Endothelial cell of umbilical vein (primary cell): ENCODE results near the gene TOB1. TPM values are rescaled to one million over a fixed set of nuclear protein-coding genes. Genes with fewer than 3 reads are reported as not detected.

Experiments
- BruUV-seq: library from RNA; stranded (reverse); fragments of 400-500 nt; replicated peaks from 2 replicates; lab custom pipeline; 2021; lab: Mats Ljungman, UMichigan
- CTCF ChIA-PET: fragments of 300-600, 350-600 bp; sonication (Branson Sonifier 250); formaldehyde crosslinking; loops from one replicate; lab custom pipeline; 2021; ENCODE audit warnings: antibody characterized with exemption, inconsistent platforms; lab: Charles Lee
- POLR2A ChIA-PET: fragments of 300-600, 350-600 bp; sonication (Branson Sonifier 250); formaldehyde crosslinking; loops from one replicate; lab custom pipeline; 2021; ENCODE audit warnings: antibody characterized with exemption, inconsistent platforms; lab: Charles Lee
- DNase-seq: peaks from one replicate; pipeline ENCODE4 v3.0.0-alpha.2; 2011; ENCODE audit warnings: low read depth, low spot score
- FAIRE-seq: peaks from 2 replicates; lab custom pipeline; 2011; peaks lifted over from hg19 to GRCh38; lab: Jason Lieb, UNC
- H2AFZ ChIP-seq: 2 replicates; pipeline ENCODE4 v1.6.0; 2012; ENCODE audit warnings: low read depth, low read length, control low read depth, inconsistent platforms
- H3K27ac ChIP-seq: 2 replicates; pipeline ENCODE4 v1.5.1; 2011; ENCODE audit warnings: low read depth, mild to moderate bottlenecking, control low read depth, low read length, moderate library complexity; ENCODE audit not compliant: insufficient read depth
- H3K27me3 ChIP-seq, 2 experiments: 2 replicates each; pipeline versions ENCODE4 v1.6.0 to v1.6.1; 2011; ENCODE audit warnings: low read length in 2 of 2, mixed read lengths in 1 of 2; ENCODE audit not compliant: control insufficient read depth in 2 of 2, insufficient read depth in 2 of 2
- H3K36me3 ChIP-seq, 2 experiments: 2 replicates in 1 of 2; 3 replicates in 1 of 2; pipeline ENCODE4 v1.5.1; 2011; ENCODE audit warnings: low read length in 2 of 2, mild to moderate bottlenecking in 1 of 2, moderate library complexity in 1 of 2; ENCODE audit not compliant: control insufficient read depth in 2 of 2, insufficient read depth in 2 of 2; ENCODE audit errors: extremely low read depth in 1 of 2
- H3K4me1 ChIP-seq: 3 replicates; pipeline ENCODE4 v1.5.1; 2011; ENCODE audit warnings: mild to moderate bottlenecking, low read length; ENCODE audit not compliant: control insufficient read depth, insufficient read depth; ENCODE audit errors: extremely low read depth
- H3K4me2 ChIP-seq: 2 replicates; pipeline ENCODE4 v1.6.1; 2011; ENCODE audit warnings: low read length, control low read depth, mixed read lengths; ENCODE audit not compliant: insufficient read depth
- H3K4me3 ChIP-seq, 3 experiments: fragments of 200-600 bp in 1 of 3; sonication (generic), shearing (Covaris generic) in 1 of 3; replicated peaks in 1 of 3; 2 replicates each; pipeline ENCODE4 v1.5.1; 2011 to 2016; ENCODE audit warnings: control low read depth in 3 of 3, low read length in 3 of 3, mild to moderate bottlenecking in 2 of 3, inconsistent platforms in 1 of 3, low read depth in 1 of 3, moderate library complexity in 1 of 3; ENCODE audit not compliant: insufficient read depth in 1 of 3
- H3K79me2 ChIP-seq: 2 replicates; pipeline ENCODE4 v1.6.0; 2012; ENCODE audit warnings: low read length, inconsistent platforms; ENCODE audit not compliant: control insufficient read depth, insufficient read depth
- H3K9ac ChIP-seq: replicated peaks from 2 replicates; pipeline ENCODE3; 2011; ENCODE audit warnings: low read length, control low read depth; ENCODE audit not compliant: insufficient read depth; ENCODE audit errors: extremely low read depth
- H3K9me1 ChIP-seq: replicated peaks from 3 replicates; pipeline ENCODE4 v1.6.0; 2011; ENCODE audit warnings: mild to moderate bottlenecking, low read length; ENCODE audit not compliant: control insufficient read depth, insufficient read depth; ENCODE audit errors: extremely low read depth
- H3K9me3 ChIP-seq: replicated peaks from 2 replicates; pipeline ENCODE4 v1.5.1; 2012; ENCODE audit warnings: low read length, inconsistent platforms; ENCODE audit not compliant: control insufficient read depth, insufficient read depth
- H4K20me1 ChIP-seq: replicated peaks from 2 replicates; pipeline ENCODE3; 2011; ENCODE audit warnings: mild to moderate bottlenecking, low read length; ENCODE audit not compliant: control insufficient read depth, insufficient read depth; ENCODE audit errors: extremely low read depth
- CTCF ChIP-seq, 2 donors: IDR thresholded peaks; 1 replicate in 1 of 2; 2 replicates in 1 of 2; pipeline ENCODE4 v1.5.1; 2011; ENCODE audit warnings: low read length in 2 of 2, mild to moderate bottlenecking in 2 of 2, moderate library complexity in 2 of 2, control low read depth in 1 of 2, inconsistent platforms in 1 of 2, low read depth in 1 of 2; ENCODE audit not compliant: insufficient read depth in 1 of 2; ENCODE audit errors: extremely low read depth in 1 of 2
- EZH2 ChIP-seq: IDR thresholded peaks from 2 replicates; pipeline ENCODE4 v1.6.1; 2012; ENCODE audit warnings: borderline replicate concordance, low read depth, mild to moderate bottlenecking, moderate library complexity, low read length, inconsistent platforms; ENCODE audit not compliant: severe bottlenecking
- FOS ChIP-seq: IDR thresholded peaks from 2 replicates; pipeline ENCODE4 v1.6.1; 2011; ENCODE audit warnings: mild to moderate bottlenecking, low read length, moderate library complexity, borderline replicate concordance; ENCODE audit not compliant: insufficient read depth
- GATA2 ChIP-seq: IDR thresholded peaks from 2 replicates; pipeline ENCODE4 v1.7.0; 2011; ENCODE audit warnings: low read depth, mild to moderate bottlenecking, moderate library complexity, mixed read lengths, low read length; ENCODE audit not compliant: insufficient read length, insufficient read depth
- JUN ChIP-seq: IDR thresholded peaks from 2 replicates; pipeline ENCODE4 v1.6.1; 2011; ENCODE audit warnings: borderline replicate concordance, low read depth; ENCODE audit not compliant: insufficient read length, insufficient read depth
- MAX ChIP-seq: IDR thresholded peaks from 2 replicates; pipeline ENCODE4 v1.6.1; 2011; ENCODE audit not compliant: insufficient read depth, insufficient read length
- MYC ChIP-seq: IDR thresholded peaks from one replicate; pipeline ENCODE4 v1.6.1; 2011; ENCODE audit warnings: mild to moderate bottlenecking, low read depth, low read length
- POLR2A ChIP-seq: IDR thresholded peaks from 2 replicates; pipeline ENCODE4 v1.6.1; 2012; ENCODE audit warnings: low read depth, mild to moderate bottlenecking, control low read depth, low read length
- POLR2AphosphoS5 ChIP-seq: IDR thresholded peaks from 2 replicates; pipeline ENCODE4 v1.6.1; 2012; ENCODE audit warnings: low read depth, mild to moderate bottlenecking, control low read depth, low read length, moderate library complexity; ENCODE audit not compliant: insufficient read depth
- dilution Hi-C: fragments of 300-500 bp; cut with MboI; formaldehyde crosslinking; loops from one replicate; pipeline ENCODE4 v1.15.0; 2019; ENCODE audit warnings: low sequenced_read_pairs; ENCODE audit not compliant: extremely low pct_ligation_motif_present
- intact Hi-C: fragments of 100-400 bp; cut with micrococcal nuclease; formaldehyde crosslinking; loops from one replicate; pipeline ENCODE4 v1.10.0; 2022
- polyA plus RNA-seq, 4 experiments: library from polyadenylated mRNA; depleted of rRNA in 3 of 4; stranded (reverse) in 3 of 4; unstranded in 1 of 4; fragments of >200 nt; gene quantifications; 2 replicates each; pipeline versions ENCODE4 v1.2.1 to v1.2.3, GENCODE V29; 2011 to 2012; ENCODE audit warnings: missing spikeins in 1 of 4
- total RNA-seq: library from RNA; stranded (reverse); gene quantifications from 2 replicates; pipeline ENCODE4 v1.2.3, GENCODE V29; 2021

The TOB1 gene
- total and polyA plus RNA-seq, 2 donors (not counting 3 experiments of a cell fraction or from before 2014, with no cell fraction given) = 3.3 to 12.9 TPM

- ChIA-PET POLR2A (no interaction called here), CTCF (interaction anchor here (1.0 to 1.4 kb wide), 3 partner anchors 50 to 119 kb away, joined by 3 to 6 read pairs (median 5); no protein-coding TSS in a partner anchor)
- no peak for TF ChIP-seq EZH2
- no peak for TF ChIP-seq MYC
- no peak for TF ChIP-seq POLR2AphosphoS5
- TF ChIP-seq MAX = no peak
- TF ChIP-seq POLR2A = no peak
- TF ChIP-seq JUN = no peak
- TF ChIP-seq GATA2 = no peak
- no peak for TF ChIP-seq FOS
- TF ChIP-seq CTCF (IDR thresholded peaks at IDR 0.05; ENCODE audit: extremely low read depth in 1 of 2, insufficient read depth in 1 of 2, low read depth in 1 of 2, low read length in 2 of 2) = no peak
- H3K36me3 ChIP-seq = no peaks in the 10 kb centered on the region
- H3K27me3 ChIP-seq = peaks cover 0 to 5% of the 10 kb centered on the region in 2 experiments
- H3K4me3 ChIP-seq = no peak overlapping the region
- H3K4me2 ChIP-seq = no peak overlapping the region
- DNase-seq = no peak
- BruUV-seq = no TSS peak
- intact Hi-C loops (no loop called here), dilution Hi-C loops (no loop called here)
- H3K9me1 ChIP-seq = no peaks in the 10 kb centered on the region
- H3K9ac ChIP-seq = no peak overlapping the region
- no peak overlapping the region for H3K27ac ChIP-seq
- no peaks in the 10 kb centered on the region for H3K4me1 ChIP-seq
- H4K20me1 ChIP-seq = no peaks in the 10 kb centered on the region
- H2AFZ ChIP-seq = no peak overlapping the region
- no peaks in the 10 kb centered on the region for H3K79me2 ChIP-seq
- no peak for FAIRE-seq
- H3K9me3 ChIP-seq = no peaks in the 10 kb centered on the region
These were observed 36.5 kb upstream of the TOB1 start for GRCh38 chr17:50902372-50903353.
